NCI-H345 treated with DMSO at 0.1 percent for 48 hours (cell line): ENCODE results near the gene CFAP74.

Source experiments
- DNase-seq: peaks from one replicate; lab custom pipeline; 2025; ENCODE audit not compliant: unreplicated experiment; lab: John Stamatoyannopoulos, UW

Gene CFAP74

DNA sequence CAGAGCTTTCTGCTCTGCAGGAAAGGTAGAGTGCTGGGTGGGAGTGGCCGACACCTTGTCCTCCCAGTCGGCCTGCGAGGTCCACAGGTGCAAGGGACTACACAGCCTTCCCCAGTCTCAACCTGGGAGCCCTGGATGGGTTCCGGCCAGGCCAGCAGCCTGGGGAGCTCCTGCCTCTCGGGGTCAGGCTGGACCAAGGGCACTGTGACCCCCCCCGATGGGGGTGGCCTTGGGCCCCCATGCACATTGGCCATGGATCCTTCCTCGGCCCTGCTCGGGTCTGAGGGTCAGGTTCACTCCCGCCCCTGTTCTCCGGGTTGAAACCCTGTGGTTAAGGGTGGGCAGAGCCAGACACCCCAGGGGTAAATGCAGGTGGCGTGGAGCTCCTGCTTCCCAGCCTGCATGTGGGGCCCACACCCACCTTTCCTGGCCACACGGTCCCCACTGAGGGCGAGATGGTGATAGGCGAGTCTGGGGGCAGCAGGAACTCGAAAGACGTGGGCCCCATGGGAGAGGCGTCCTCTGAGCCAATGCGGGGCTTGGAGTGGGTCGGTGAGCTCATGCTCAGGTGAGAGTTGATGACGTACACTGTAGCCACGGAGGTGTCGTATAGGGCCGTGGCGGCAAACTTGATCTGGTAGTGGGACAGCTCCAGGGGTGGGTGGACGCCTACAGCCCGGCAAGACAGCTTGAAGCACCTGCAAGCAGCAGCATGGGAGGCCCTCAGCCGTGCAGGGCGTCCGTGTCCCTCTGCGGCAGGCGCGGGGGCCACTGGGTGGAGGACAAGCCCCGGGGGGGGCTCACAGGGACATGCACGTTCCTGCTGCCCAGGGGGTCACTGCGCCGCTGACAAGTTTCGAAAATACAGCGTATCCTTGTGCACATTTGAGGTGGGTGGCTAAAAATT, 73.7 kb downstream of the CFAP74 start:
- no peak for DNase-seq

DNA sequence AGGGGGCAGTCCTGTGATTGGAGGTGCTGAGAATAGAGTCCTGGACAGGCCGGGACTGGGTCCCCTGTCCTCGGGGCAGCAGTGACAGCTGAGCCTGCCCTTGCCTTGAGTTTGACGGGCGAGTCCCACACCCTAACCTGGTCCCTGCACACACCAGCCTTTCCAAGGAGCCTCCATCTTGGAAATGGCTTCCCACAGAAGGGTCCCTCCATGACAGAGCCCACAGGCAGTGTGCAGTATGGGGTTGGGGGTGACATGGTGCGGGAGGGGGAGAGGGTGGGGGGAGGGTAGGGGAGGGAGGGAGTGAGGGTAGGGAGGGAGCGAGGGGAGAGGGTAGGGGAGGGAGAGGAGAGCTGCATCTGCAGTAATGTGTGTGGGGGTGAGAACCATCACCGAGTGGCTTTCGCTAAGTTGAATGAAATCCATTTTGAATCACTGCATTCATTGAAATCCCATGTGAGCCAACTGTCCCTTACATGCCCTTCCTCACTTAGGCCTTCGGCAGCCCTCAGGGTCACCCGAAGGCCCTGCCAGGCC, 74.4 kb downstream of the CFAP74 start:
- no peak for DNase-seq

DNA sequence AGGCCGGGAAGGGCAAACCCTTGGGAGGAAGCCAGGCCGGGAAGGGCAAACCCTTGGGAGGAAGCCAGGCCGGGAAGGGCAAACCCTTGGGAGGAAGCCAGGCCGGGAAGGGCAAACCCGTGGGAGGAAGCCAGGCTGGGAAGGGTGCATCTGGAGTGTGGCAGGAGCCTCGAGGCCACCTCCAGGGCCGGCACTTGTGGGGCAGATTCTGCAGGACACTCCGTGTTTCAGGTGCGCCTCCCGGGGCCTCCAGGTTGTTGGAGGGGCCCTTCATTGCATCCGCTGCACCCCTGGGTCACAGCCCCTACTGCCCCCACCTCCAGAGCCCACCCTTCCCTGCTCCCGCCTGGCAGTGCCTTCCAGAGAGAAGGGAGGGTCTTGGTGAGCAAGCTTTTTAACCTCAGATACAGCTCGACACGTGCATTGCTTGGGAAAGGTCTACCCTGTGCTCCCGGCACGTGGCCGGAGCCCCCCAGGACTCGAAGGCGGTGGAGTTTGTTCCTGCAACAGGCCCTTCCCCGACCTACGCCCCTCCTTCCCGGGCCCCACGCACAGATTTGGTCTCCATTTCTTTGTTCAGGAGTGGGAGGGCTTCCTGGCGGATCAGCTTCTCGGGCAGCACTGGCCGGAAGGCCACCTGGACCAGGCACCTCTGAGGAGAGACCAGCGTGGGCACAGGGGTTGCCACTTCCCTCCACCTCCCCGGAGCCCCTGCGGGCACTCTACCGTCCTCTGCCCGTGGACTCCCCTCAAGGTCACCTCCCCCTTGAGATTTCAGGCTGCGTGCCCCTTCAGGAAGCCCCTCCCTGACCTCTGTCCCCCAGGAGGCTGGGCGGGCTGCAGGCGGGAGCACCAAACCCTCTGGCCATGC, 75.1 kb downstream of the CFAP74 start:
- DNase-seq = no peak

DNA sequence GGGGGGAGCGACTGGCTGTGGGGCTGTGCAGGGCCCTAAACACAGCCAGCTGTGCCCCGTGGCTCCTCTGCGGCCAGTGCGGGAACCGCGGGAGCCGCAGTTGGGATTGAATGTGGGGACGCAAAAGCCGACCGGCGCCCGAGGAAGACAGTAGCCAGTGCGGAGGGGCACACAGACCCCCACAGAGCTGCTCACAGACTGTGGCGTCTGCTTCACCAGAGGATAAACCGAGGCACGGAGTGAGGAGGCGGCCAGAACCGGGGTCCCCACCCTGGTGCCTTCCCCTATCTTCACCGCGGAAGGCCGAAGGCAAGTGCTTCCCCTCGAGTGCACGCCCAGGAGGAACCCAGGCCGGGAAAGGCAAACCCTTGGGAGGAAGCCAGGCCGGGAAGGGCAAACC, 75.8 kb downstream of the CFAP74 start:
- DNase-seq = no peak

DNA sequence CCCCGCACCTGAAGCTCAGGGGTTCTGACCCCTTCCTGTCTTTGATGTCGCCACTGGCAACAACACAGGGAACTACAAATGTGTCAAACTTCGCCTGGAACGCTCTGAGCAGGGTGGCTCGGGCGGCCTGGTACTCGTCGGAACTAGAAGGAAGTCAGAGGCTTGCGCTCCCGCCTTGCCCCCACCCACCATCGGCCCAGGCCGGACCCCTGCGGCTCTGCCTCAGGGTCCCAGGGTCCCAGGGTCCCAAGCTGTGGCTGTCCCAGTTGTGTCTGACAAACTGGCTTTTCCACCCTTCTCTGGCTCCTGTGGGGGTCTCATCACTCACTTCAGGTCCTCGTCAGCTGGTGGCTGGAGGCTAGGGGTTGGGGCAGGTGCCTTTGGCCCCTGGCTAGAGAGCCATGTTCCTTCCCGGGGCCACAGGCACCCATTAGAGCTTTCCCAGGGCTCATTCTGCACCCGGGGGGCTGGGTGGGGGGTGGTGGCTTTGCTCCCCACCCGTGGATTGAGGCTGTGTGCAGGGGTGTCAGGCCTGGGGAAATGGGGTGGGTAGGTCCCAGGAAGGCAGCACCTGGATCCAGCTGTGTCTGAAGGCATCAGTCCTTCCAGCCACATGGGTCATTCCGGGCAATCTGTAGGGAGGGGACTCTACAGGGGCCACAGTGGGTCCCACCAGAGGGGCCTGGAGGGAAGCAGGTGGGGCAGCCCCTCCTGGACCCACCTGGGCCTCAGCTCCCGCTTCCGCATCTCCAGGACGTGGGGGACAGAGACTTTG, 76.5 kb downstream of the CFAP74 start:
- no peak for DNase-seq

DNA sequence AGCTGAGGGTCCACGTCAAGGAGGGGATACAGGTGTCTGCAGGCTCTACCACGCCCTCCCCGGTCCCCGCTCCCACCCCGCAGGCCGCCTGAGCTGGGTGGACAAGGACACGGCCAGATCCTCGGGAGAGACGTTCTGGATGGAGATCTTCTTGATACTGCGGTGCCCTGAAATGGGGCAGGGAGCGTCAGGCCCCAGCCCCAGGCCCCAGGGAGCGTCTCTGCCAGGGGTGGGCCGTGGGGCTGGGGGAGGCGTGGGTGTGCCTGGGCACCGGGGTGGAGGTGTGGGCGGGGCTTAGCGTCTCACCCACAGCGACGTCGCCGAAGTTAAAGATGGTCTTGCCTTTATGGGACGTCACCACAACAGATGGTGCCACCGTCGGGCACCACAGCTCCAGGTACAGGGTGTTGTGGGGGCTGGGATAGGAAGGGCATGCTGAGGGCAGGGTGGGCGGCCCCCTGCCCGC, 77.2 kb downstream of the CFAP74 start:
- no peak for DNase-seq

DNA sequence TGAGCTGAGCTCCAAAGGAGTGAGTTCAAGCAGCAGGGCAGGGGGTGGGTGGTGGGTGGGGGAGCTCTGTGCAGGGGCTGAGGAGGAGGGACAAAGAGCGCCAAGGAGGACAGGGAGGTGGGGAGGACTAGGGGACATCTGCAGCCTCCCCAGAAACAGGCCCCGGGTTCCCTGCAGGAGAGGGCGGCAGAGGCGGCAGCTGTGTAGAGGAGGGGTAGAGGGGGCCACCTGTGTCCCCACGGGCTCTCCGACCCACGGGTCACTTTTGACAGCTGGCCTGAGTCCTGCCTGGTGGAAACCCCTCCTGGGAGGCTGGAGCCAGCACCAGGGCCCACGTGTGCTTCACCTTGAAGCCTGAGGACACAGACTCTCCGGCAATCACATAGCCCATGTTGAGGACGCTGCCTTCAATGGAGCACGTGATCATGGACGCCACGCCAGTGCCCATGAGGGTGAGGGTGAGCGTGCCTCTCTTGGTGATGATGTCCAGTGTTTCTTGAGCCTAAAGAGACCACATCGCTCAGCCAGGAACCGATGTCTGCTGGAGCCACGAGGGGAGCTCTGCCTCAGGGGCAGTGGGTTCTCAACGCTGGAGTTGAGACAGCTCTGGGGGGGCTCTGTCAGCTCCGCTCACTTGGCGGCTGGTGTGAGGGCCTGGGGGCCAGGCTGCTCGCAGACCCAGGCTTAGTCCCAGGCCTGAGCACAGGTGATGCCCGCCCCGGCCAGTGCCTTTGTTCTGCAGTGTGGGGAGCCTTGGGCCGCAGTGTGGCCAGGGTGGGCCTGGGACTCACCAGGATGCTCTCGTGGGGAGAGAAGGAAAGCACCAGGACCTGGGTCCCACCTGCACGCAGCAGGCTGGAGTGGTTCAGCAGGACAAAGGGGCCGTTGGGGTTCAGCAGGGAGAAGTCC, 77.9 kb downstream of the CFAP74 start:
- no peak for DNase-seq

DNA sequence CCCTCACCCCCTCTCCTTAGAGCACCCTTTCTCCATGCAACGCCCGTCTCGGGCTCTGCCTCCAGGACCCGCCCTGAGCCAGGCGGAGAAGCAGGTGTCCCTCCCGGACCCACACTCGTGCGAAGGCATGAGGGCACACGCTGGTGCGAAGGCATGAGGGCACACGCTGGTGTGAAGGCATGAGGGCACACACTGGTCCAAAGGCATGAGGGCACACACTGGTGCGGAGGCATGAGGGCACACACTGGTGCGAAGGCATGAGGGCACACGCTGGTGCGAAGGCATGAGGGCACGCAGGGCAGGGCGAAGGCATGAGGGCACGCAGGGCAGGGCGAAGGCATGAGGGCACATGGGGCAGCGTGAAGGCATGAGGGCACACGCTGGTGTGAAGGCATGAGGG, 78.7 kb downstream of the CFAP74 start:
- no peak for DNase-seq

DNA sequence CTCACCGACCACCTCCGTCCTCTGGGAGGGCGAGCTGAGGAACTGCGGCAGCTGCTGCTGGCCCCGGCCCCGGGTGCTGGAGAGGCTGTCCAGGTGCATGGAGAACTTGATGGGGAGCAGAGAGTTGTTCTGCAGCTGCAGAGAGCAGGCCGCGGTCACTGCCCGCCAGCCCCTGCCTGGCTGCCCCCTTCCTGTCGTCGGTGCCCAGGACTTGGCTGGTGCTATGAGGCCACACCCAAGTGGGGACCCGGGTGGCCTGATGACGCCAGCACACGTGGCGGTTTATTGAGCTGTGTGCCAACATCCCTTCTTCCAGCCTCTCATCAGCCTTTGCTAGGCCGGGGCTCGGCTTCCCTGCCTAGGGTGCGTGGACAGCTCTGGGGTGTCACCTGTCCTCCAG, 79.2 kb downstream of the CFAP74 start:
- DNase-seq = no peak

DNA sequence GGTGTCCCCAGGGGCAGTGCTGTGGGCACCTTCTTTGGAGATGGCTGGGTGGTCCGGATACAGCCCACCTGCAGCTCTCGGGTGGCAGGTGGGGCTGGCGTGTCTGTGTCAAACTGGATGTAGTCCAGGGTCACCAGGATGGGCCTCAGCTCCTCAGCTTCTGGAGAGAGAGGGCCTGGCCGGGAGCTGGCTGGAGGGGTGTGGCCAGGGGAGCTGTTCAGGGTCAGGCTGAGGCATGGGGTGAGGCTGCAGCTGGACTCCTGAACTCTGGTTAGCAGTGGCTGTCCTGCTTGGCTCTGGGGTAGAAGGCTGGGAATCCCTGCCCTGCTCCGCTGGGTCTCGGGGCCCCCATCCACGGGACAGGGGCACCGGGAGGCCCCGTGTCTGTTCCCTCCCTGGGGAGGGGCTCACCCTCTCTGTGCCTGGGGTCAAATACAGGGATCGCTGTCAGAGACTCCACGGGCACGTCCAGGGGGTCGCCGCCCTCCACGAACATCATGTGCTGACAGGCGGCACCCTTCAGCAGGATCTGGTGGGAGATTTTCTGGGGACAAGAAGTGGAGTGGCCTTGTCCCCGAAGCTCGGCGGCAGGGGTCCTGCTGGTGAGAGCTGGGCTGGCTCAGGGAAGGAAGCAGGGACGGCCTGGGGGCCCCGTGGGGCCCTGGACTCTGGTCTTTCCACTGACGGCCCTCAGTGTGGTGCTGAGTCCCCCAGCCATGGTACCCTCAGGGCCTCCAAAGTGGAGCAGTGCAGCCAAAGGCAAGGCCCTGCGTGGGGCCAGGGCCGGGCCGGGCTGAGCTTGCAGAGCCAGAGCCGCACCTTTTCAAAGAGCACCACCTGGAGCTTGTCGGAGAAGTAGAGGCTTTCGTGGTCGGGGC, 80.4 kb downstream of the CFAP74 start:
- DNase-seq = no peak

DNA sequence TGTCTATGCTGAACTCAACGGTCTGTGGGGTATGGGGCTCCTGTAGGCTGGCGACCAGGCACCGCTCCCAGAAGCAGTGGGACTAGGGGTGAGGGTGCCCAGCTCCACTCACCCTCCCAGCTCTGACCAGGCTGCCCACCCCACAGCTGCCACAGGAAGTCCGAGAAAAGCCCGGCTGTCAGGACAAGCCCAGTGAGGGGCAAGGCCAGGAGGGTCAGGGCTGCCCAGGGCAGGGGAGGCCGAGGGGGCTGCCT, 81.0 kb downstream of the CFAP74 start:
- no peak for DNase-seq

DNA sequence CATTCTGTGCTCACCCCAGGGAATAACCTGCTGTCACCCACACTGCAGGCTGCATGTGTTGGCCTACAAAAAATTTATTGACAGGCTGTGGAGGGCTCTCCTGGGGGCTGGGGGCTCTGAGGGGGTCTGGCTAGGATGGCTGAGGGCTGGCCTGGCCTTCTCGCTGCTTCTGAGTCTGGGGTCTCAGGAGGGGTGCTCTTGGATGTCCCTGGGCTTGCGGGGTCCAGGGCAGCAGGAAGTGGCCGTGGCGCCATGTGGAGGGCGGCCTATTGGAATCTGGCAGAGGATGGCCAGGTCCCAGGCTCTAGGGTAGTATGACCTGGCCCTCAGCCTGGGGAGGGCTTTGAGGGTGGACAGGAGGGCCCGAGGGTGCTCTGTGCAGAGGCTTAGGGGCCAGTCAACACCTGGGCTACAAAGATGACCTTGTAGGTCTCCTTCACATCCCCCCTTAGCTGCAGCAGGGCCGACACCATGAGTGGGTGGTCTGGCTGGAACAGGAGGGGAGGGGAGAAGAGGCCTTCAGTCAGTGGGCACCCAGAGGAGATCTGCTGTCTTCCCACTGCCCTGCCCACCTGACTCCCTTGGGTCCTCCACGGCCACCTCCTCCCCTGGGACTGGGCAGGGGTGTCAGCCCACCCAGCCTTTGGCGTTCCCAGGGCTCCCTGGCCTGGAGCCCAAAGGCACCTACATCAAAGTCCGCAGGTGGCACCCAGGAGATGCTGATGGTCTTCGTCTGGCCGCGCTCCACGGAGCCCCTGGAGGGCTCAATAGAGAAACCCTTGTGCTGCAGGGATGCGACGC, 81.5 kb downstream of the CFAP74 start:
- no peak for DNase-seq

DNA sequence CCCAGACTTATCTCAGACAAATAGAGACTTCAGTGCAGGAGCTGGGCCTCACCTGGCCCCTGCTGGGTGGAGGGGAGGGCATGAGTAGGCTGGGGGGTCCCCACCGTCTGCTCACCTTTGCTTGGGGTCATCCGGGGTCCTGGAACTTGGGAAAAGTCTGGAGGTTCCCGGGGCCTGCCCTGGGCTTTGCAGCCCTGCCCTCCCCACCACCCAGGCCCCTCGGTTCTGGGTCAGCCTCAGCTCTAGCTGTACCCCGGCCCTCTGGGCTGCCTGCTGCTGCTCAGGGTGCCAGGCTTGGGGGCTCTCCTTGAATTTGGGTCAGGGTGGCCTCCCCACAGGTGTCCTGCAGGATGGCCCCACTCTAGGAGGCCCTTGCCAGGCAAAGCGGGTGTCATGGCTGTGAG, 82.1 kb downstream of the CFAP74 start:
- DNase-seq = no peak

DNA sequence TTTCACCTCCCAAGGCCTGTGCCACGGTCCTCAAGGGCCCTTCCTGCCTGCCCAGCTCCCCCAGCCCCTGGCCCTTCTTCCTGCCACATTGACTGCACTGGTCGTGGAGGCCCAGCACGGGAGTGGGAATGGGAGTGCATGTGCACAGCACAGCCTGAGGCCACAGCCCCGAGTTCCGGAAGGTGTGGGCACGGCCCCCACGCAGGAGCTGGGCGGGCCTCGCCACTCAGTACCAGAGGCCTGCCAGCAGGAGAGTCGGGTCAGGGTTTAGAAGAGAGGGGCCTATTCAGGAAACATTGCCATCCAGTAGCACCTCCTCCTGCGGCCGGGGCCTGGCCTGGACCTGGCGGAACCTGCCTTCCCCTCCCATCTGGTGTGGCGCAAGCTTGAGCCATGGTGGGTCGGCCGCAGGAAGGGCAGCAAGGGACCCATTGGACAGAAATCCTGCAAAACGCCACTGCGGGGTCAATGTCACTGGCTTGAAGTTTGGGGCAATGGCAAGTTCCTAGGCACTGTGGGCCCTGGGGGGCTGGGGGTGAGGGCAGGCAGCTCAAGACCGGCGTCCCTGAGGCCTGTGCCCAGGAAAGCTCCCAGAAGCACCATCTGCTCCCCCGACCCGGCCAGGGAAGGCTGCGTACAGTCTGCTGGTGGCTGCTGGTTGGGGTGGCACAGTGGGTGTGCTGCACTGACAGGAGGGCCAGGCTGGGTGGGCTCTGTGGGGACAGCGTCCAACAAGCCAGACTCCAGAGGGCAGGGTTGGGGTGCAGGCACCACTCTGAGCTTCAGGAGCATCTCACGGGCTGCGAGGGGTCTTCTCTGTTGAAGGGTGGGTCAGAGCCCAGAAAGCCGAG, 82.8 kb downstream of the CFAP74 start:
- DNase-seq = no peak

DNA sequence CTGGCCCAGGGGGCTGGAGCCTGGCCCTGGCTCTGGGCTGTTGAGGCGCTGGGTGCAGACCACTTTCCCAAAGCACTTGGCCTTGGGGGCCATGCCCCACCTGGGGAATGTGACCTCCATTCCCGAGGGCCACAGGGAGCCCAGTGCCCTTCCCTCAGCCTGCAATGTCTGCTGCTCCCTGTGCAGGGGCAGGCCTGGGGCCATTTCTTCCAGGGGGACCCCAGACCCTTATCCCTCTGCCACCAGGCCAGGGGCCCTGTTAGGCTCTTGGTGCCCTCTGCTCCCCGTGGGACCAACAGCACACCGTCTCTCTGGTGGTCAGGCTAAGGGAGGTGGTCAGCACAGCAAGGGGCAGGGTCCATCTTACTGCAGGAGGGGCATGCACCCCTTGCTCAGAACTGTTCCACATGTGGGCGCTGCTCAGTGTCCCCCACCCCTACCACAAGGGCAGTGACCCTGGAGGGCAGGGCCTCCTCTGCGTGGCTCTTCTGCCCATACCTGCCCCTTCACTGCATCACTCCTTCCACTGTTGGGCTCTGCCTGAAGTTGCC, 83.5 kb downstream of the CFAP74 start:
- no peak for DNase-seq

DNA sequence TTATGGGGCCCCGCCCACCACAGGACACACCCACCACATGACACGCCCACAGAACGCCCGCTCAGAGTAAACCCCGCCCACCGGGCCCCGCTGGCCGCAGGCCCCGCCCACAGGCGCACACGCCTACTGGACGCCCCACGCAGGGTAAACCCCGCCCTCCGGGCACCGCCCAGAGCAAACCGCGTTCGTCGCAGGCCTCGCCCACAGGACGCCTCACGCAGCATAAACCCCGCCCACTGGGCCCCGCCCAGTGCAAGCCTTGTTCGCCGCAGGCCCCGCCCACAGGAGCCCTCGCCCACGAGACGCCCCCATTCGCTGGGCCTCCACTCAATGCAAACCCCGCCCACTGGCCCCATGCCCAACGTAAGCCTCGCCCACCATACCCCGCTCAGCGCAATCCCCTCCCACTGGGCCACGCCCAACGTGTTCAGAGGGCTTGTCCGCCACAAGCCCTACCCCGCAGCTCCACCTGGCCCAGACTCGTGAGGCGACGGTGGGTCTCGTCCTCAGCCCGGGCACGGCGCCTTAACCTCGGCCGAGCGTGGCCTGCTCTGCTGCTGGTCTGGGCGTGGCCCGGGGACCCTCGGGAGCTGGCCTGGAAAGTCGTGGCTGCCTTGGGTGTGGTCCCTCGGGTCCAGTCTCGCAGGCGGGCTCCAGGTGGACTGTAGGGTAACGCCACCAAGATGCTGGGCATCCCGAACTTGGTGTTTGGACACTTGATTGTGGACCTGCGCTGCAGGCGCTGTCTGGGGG, 84.1 kb downstream of the CFAP74 start:
- DNase-seq = peak; percentile 97

DNA sequence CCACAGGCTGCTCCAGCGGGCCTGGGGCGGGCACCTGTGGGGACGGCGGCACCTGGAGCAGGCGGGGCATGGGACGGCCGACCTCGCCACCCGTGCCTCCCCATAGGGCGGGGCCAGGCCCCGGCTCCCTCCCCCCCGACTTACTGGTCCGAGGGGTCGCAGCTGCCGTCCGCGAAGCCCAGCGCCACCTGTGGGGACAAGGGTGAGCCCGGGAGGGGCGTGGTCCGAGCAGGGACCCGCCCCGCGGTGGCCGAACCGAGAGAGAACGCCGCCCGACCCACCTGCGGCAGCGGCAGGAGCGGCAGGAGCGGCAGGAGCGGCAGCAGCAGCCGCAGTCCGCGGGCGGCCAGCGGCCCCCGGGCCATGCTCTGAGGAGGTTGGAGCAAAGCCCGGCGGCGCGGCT, 84.7 kb downstream of the CFAP74 start, which contains the start of gene TMEM52:
TSS of gene TMEM52 (minus strand) at position 379 of the 403 bp plus-strand sequence. CDS start at position 365, 14 bp downstream.
- no peak for DNase-seq
